ENCODE measurements around the gene CGB1.
"Not testable (repeated sequence)": the region's sequence is repeated elsewhere in the genome, so short reads cannot be mapped to it uniquely, and the experiment has no call there.

Gene CGB1

GRCh38 chr19:49020931-49021895, 15.5 kb downstream of the CGB1 start:
- no peak for DNase-seq

GRCh38 chr19:49020342-49020741, 16.4 kb downstream of the CGB1 start:
- DNase-seq: no peak

GRCh38 chr19:49019242-49019932, 17.3 kb downstream of the CGB1 start:
- peak; percentile 36 for DNase-seq

- DNase-seq: not testable (repeated sequence)
Measured at GRCh38 chr19:49018388-49019241, 18.1 kb downstream of the CGB1 start.

GRCh38 chr19:49017666-49018351, 18.9 kb downstream of the CGB1 start:
- peak; percentile 65 for DNase-seq

- no peak for DNase-seq
Measured at GRCh38 chr19:49017041-49017665, 19.5 kb downstream of the CGB1 start, which contains the start of gene LHB. TSS of gene LHB (minus strand) at chr19:49017091. CDS start at chr19:49017081, 10 bp downstream.

GRCh38 chr19:49016067-49016839, 20.4 kb downstream of the CGB1 start:
- no peak for DNase-seq

- no peak for DNase-seq
Measured at GRCh38 chr19:49014870-49015255, 21.8 kb downstream of the CGB1 start.

- no peak for DNase-seq
Measured at GRCh38 chr19:49014123-49014869, 22.4 kb downstream of the CGB1 start.

- DNase-seq: no peak
Measured at GRCh38 chr19:49011194-49011593, 25.5 kb downstream of the CGB1 start.

GRCh38 chr19:49010453-49010852, 26.2 kb downstream of the CGB1 start:
- DNase-seq: no peak

- DNase-seq: no peak
Measured at GRCh38 chr19:49009828-49010227, 26.9 kb downstream of the CGB1 start.

GRCh38 chr19:49006905-49007304, 29.8 kb downstream of the CGB1 start:
- DNase-seq: no peak

- no peak for DNase-seq
Measured at GRCh38 chr19:49004964-49005614, 31.6 kb downstream of the CGB1 start.

GRCh38 chr19:49004133-49004532, 32.6 kb downstream of the CGB1 start:
- no peak for DNase-seq

GRCh38 chr19:48999481-49000325, 37.0 kb downstream of the CGB1 start:
- peak; percentile 65 for DNase-seq

GRCh38 chr19:48997972-48998371, 38.7 kb downstream of the CGB1 start:
- peak; percentile 36 for DNase-seq

- DNase-seq: no peak
Measured at GRCh38 chr19:48994035-48994386, 42.7 kb downstream of the CGB1 start.

Measured in fibroblast of skin of abdomen (primary cell).